Body of pancreas (tissue), 4 donors: ENCODE data around the gene PHLDA2. TPM values are rescaled to one million over a fixed set of nuclear protein-coding genes. Genes with fewer than 3 reads are reported as not detected.
A peak's percentile ranks its signal among the peaks of the same experiment; 100 is the strongest.

Experiments used
- ATAC-seq: fragments of 150-250 bp; one replicate; pipeline ENCODE4 v1.9.1; 2016
- DNase-seq, 4 donors: peaks; one replicate each; pipeline ENCODE4 v3.0.0-alpha.2; 2019
- H3K27ac ChIP-seq, 4 donors: fragments of 200-600 bp; sonication (generic); 1 replicate in 3 of 4; 2 replicates in 1 of 4; pipeline versions ENCODE4 v1.5.1 to v1.6.1; 2016 to 2019; ENCODE audit warnings: mild to moderate bottlenecking in 1 of 4, mixed read lengths in 1 of 4, moderate library complexity in 1 of 4
- H3K27me3 ChIP-seq, 2 donors: fragments of 200-600 bp; sonication (generic); one replicate each; pipeline ENCODE4 v1.6.0; 2016; ENCODE audit warnings: mild to moderate bottlenecking in 1 of 2
- H3K36me3 ChIP-seq, 2 donors: fragments of 200-600 bp; sonication (generic); replicated peaks in 1 of 2; 2 replicates each; pipeline ENCODE4 v1.5.1; 2016; ENCODE audit warnings: low read depth in 2 of 2; ENCODE audit not compliant: insufficient read depth in 1 of 2
- H3K4me1 ChIP-seq: fragments of 200-600 bp; sonication (generic); one replicate; pipeline ENCODE4 v1.6.0; 2016
- H3K4me3 ChIP-seq, 2 donors: fragments of 200-600 bp; sonication (generic); 1 replicate in 1 of 2; 2 replicates in 1 of 2; pipeline ENCODE4 v1.5.1; 2016 to 2019
- H3K9me3 ChIP-seq, 3 donors: fragments of 200-600 bp; sonication (generic); 1 replicate in 2 of 3; 2 replicates in 1 of 3; pipeline ENCODE4 v1.5.1; 2016
- POLR2A ChIP-seq, 3 donors: fragments of 450-650 bp; IDR thresholded peaks; one replicate each; pipeline ENCODE4 v1.6.1; 2016; ENCODE audit warnings: antibody characterized with exemption in 3 of 3, mild to moderate bottlenecking in 2 of 3
- WGBS, 2 donors: methylation state at CpG; one replicate each; pipeline ENCODE4 v1.1.5; 2017; 5-methylcytosine and 5-hydroxymethylcytosine counted together
- intact Hi-C: fragments of 100-400 bp; cut with DNase I; formaldehyde crosslinking; loops from one replicate; pipeline ENCODE4 v1.15.1; 2023
- total RNA-seq, 2 donors: library from RNA; depleted of rRNA; stranded (reverse); fragments of >200 nt; gene quantifications; one replicate each; pipeline ENCODE4 v1.1.0, GENCODE V29; 2016
- TF ChIP-seq, protein P1 (sequence below), 7 experiments: fragments of 450-650 bp in 4 of 7; fragments of 200-600 bp in 3 of 7; sonication (generic) in 3 of 7; IDR thresholded peaks; one replicate each; pipeline ENCODE4 v1.5.1; 2016 to 2019; ENCODE audit warnings: antibody characterized with exemption in 7 of 7

The PHLDA2 gene
- total RNA-seq, 2 donors from 2014 or later: 4.2 TPM; not detected in 1

DNA sequence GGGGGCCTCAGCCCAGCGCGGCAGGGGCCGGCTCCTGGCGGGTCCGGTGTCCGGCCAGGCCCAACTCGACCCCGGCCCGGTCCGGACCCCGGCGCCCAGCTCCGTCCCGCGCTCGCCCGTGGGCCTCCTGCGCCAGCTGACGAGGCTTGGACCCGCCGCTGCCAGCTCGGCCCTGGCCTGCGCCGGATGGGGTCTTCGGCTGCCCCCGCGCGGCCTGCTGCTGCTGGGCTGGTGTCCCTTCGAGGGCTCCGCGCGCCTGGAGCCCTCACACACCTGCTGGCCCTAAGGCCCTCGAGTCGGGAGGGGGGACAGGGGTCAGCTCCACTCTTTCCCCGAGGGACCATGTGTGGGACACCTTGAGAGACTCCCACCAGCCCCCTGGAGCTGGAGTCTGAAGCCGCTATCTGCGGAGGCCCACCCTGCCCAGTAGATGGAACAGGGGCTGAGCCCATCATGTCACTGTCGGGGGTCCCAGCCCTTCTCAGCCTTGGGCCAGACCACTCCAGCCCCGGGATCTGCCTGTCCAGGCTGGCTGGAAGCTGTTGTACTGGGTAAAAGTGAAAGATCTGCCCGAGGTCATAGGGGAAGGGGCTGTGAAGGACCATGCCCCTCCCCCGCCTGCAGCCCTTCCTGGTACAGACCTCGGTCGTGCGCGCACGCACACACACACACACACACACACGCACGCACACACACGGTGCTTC, 42.9 kb downstream of the PHLDA2 start:
- H3K4me3 ChIP-seq: no peak overlapping the region
- no peak for ATAC-seq
- H3K27ac ChIP-seq: peak overlapping the region; percentile 2 to 79 (median 60)
- TF ChIP-seq, protein P1, sequence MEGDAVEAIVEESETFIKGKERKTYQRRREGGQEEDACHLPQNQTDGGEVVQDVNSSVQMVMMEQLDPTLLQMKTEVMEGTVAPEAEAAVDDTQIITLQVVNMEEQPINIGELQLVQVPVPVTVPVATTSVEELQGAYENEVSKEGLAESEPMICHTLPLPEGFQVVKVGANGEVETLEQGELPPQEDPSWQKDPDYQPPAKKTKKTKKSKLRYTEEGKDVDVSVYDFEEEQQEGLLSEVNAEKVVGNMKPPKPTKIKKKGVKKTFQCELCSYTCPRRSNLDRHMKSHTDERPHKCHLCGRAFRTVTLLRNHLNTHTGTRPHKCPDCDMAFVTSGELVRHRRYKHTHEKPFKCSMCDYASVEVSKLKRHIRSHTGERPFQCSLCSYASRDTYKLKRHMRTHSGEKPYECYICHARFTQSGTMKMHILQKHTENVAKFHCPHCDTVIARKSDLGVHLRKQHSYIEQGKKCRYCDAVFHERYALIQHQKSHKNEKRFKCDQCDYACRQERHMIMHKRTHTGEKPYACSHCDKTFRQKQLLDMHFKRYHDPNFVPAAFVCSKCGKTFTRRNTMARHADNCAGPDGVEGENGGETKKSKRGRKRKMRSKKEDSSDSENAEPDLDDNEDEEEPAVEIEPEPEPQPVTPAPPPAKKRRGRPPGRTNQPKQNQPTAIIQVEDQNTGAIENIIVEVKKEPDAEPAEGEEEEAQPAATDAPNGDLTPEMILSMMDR (IDR thresholded peaks at IDR 0.05): peak in 1 of 7 experiments; percentile 11
- TF ChIP-seq POLR2A (IDR thresholded peaks at IDR 0.05): no peak
- H3K4me1 ChIP-seq: peaks cover 30% of the 10 kb centered on the region
- H3K36me3 ChIP-seq: no peaks in the 10 kb centered on the region
- H3K9me3 ChIP-seq: no peaks in the 10 kb centered on the region
- peak in 2 of 4 donors; percentile 39 to 45 for DNase-seq
- intact Hi-C loops: no loop called here
- WGBS, 2 donors: 27% methylated on average over 49 of the region's 49 CpGs; no CpG with 5 or more reads in 1 of the 2 donors
- H3K27me3 ChIP-seq: no peaks in the 10 kb centered on the region

DNA sequence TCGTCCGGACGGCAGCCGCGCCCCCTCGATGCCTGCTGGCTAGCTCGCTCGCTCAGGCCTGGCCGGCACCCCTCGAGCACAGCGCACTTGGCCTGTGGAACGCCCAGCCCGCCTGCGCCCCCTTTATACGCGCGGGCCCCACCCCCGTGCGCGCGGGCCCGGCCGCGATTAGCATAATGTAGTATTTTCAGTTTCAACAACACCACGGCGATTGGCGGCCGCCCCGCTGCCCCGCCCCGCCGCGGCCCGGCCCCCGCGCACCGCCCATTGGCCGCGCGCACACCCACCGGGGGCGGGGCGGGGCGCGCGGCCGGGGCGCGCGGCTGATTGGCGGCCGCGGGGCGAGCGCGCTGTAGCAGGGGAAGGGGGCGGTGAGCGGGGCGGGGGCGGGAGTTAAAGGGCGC, 43.5 kb downstream of the PHLDA2 start, which contains the start of gene CDKN1C:
Gene CDKN1C, minus strand, starts transcription at position 98 of the 404 bp plus-strand sequence. CDS start 319 bp downstream, outside the sequence.
- Histone ChIP-seq H3K36me3 (no peaks in the 10 kb centered on the region), H3K4me1 (peaks cover 23% of the 10 kb centered on the region), H3K4me3 (peak within 1 kb of the TSS; percentile 48 to 86), H3K27me3 (no peaks in the 10 kb centered on the region), H3K9me3 (no peaks in the 10 kb centered on the region), H3K27ac (peak within 1 kb of the TSS; percentile 64 to 80 (median 75))
- intact Hi-C loops: no loop called here
- TF ChIP-seq, protein P1 (IDR thresholded peaks at IDR 0.05): no peak
- TF ChIP-seq POLR2A (IDR thresholded peaks at IDR 0.05): peak; percentile 87 to 93 (median 93)
- WGBS, 2 donors: 0% methylated on average over 1 to 42 of the region's 61 CpGs
- peak; percentile 83 for ATAC-seq
- peak; percentile 83 to 87 (median 86) for DNase-seq

- H3K27me3 ChIP-seq: no peaks in the 10 kb centered on the region
- intact Hi-C loops: no loop called here
Measured at GRCh38 chr11:2885017-2885677, 44.1 kb downstream of the PHLDA2 start.

DNA sequence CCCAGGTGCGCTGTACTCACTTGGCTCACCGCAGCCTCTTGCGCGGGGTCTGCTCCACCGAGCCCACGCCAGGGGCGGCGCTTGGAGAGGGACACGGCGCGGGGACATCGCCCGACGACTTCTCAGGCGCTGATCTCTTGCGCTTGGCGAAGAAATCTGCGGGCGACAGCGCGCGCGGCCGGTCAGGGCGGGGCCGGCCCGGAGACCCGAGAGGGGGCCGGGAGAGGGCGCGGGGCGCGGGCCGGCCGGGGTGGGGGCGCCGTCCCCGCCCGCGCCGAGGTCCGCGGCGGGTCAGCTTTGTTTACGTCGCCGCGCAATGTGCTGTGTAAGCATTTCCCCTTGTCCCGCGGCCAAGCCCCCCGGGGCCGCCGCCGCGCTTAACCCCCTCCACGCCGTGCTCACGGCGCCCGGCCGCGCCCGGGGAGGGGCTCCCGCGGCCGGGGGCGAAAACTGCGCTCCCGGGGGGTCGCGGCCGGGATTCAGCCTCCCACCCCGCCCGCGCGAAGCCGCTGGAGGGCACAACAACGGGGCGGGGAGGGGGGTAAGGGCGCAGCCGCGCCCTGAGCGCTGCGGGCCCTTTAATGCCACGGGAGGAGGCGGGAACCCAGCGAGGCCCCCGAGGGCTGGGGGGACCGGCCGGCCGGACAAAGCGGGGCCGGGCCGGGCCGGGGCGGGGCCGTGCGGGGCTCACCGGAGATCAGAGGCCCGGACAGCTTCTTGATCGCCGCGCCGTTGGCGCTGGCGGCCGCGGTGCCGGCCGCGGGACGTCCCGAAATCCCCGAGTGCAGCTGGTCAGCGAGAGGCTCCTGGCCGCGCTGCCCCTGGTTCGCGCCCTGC, 45.0 kb downstream of the PHLDA2 start:
- 0 to 6% methylated on average over 3 to 95 of the region's 119 CpGs for WGBS, 2 donors
- H3K4me1 ChIP-seq: peaks cover 16% of the 10 kb centered on the region
- peak in 2 of 4 donors; percentile 46 to 56 for DNase-seq
- no peaks in the 10 kb centered on the region for H3K36me3 ChIP-seq
- peak; percentile 8 for ATAC-seq
- intact Hi-C loops: no loop called here
- no peaks in the 10 kb centered on the region for H3K9me3 ChIP-seq
- H3K27me3 ChIP-seq: no peaks in the 10 kb centered on the region
- H3K4me3 ChIP-seq: peak overlapping the region; percentile 41 to 48
- TF ChIP-seq, protein P1 (IDR thresholded peaks at IDR 0.05): no peak
- TF ChIP-seq POLR2A (IDR thresholded peaks at IDR 0.05): no peak
- peak overlapping the region; percentile 1 to 80 (median 70) for H3K27ac ChIP-seq

More at GRCh38 chr11:2885017-2885677, 44.1 kb downstream of the PHLDA2 start:
- H3K4me3 ChIP-seq: peak overlapping the region; percentile 41 to 86
- peak overlapping the region; percentile 50 to 71 (median 62) for H3K27ac ChIP-seq
- DNase-seq (peak; percentile 54 to 75 (median 63)), ATAC-seq (peak; percentile 33)
- H3K36me3 ChIP-seq: no peaks in the 10 kb centered on the region
- no peak for TF ChIP-seq POLR2A (IDR thresholded peaks at IDR 0.05)
- TF ChIP-seq, protein P1 (IDR thresholded peaks at IDR 0.05): peak in 5 of 7 experiments; percentile 6 to 51 (median 10)
- WGBS, 2 donors: 0 to 1% methylated on average over 25 to 70 of the region's 80 CpGs
- H3K4me1 ChIP-seq: peaks cover 18% of the 10 kb centered on the region
- H3K9me3 ChIP-seq: no peaks in the 10 kb centered on the region
